K562 (cell line): ENCODE data around the gene AGPAT1. TPM values are rescaled to one million over a fixed set of nuclear protein-coding genes. Genes with fewer than 3 reads are reported as not detected.
A peak's percentile ranks its signal among the peaks of the same experiment; 100 is the strongest.

Experiments used
- E2F6 ChIP-seq, 2 experiments: IDR thresholded peaks; 2 replicates each; pipeline ENCODE4 v1.6.1; 2011; ENCODE audit warnings: borderline replicate concordance in 1 of 2, control low read depth in 1 of 2, low read depth in 1 of 2, low read length in 1 of 2, mild to moderate bottlenecking in 1 of 2, mixed read lengths in 1 of 2, moderate library complexity in 1 of 2; ENCODE audit not compliant: insufficient read depth in 1 of 2, insufficient read length in 1 of 2, poor library complexity in 1 of 2, severe bottlenecking in 1 of 2; ENCODE audit errors: extremely low read depth in 1 of 2
- EHMT2 ChIP-seq: fragments of 450-650 bp; IDR thresholded peaks from 2 replicates; pipeline ENCODE4 v1.6.1; 2018; ENCODE audit warnings: antibody characterized with exemption
- ELF1 ChIP-seq: fragments of 200-800 bp; sonication (Bioruptor generic); IDR thresholded peaks from 2 replicates; pipeline ENCODE4 v1.6.1; 2016; ENCODE audit warnings: missing genetic modification characterization, missing compliant biosample characterization
- ELF2 ChIP-seq: fragments of 250-450 bp; sonication (Bioruptor Pico); IDR thresholded peaks from 2 replicates; pipeline ENCODE4 v1.5.0; 2021; ENCODE audit warnings: mild to moderate bottlenecking
- ERF ChIP-seq: fragments of 450-650 bp; formaldehyde crosslinking; IDR thresholded peaks from 2 replicates; pipeline ENCODE4 v1.4.0; 2020; ENCODE audit warnings: mild to moderate bottlenecking, mixed read lengths
- GTF2F1 ChIP-seq: IDR thresholded peaks from 2 replicates; pipeline ENCODE4 v1.6.1; 2011; ENCODE audit warnings: low read depth, low read length, improper control_type of control experiment
- MEF2D ChIP-seq: conservative IDR thresholded peaks from 2 replicates; pipeline ENCODE4 v1.6.1; 2016; ENCODE audit warnings: low read depth, missing genetic modification characterization, missing compliant biosample characterization
- NFRKB ChIP-seq: fragments of 450-650 bp; IDR thresholded peaks from 2 replicates; pipeline ENCODE4 v1.6.1; 2016; ENCODE audit warnings: low read depth
- POLR3G ChIP-seq: IDR thresholded peaks from 2 replicates; pipeline ENCODE4 v1.6.1; 2011; ENCODE audit not compliant: insufficient read length, insufficient replicate concordance; ENCODE audit errors: extremely low read depth
- POU5F1 ChIP-seq: fragments of 150-350 bp; IDR thresholded peaks from 2 replicates; pipeline ENCODE4 v1.6.1; 2014; ENCODE audit warnings: borderline replicate concordance, low read length, low read depth, mild to moderate bottlenecking; ENCODE audit not compliant: partially characterized antibody
- RBM15 ChIP-seq: fragments of 200-400 bp; formaldehyde crosslinking; IDR thresholded peaks from 2 replicates; pipeline ENCODE4 v1.6.1; 2018; ENCODE audit warnings: mild to moderate bottlenecking, low read length, moderate library complexity; ENCODE audit not compliant: insufficient read depth
- SIX5 ChIP-seq, 2 experiments: IDR thresholded peaks; 2 replicates each; pipeline ENCODE4 v1.6.1; 2011; ENCODE audit warnings: low read length in 2 of 2, borderline replicate concordance in 1 of 2, low read depth in 1 of 2, mild to moderate bottlenecking in 1 of 2, moderate library complexity in 1 of 2; ENCODE audit not compliant: insufficient read depth in 1 of 2
- TAF15 ChIP-seq: fragments of 200-400 bp; formaldehyde crosslinking; IDR thresholded peaks from 2 replicates; pipeline ENCODE4 v1.6.1; 2017; ENCODE audit warnings: mild to moderate bottlenecking, low read depth, low read length, moderate library complexity
- TCF3 ChIP-seq: sonication (generic); formaldehyde crosslinking; IDR thresholded peaks from 2 replicates; pipeline ENCODE4 v1.4.0; 2020; ENCODE audit warnings: mild to moderate bottlenecking, missing genetic modification reagents
- TRIM24 ChIP-seq, 2 experiments: fragments of 450-650 bp; IDR thresholded peaks; 2 replicates each; pipeline ENCODE4 v1.6.1; 2016
- U2AF1 ChIP-seq: fragments of 200-400 bp; formaldehyde crosslinking; optimal IDR thresholded peaks from 2 replicates; pipeline ENCODE3; 2017; ENCODE audit warnings: mild to moderate bottlenecking, low read depth, low read length, moderate library complexity
- UBTF ChIP-seq, 2 experiments: IDR thresholded peaks; 2 replicates each; pipeline ENCODE4 v1.6.1; 2012; ENCODE audit warnings: improper control_type of control experiment in 2 of 2, low read depth in 2 of 2, low read length in 2 of 2, borderline replicate concordance in 1 of 2
- XRCC5 ChIP-seq: fragments of 200-400 bp; formaldehyde crosslinking; IDR thresholded peaks from 2 replicates; pipeline ENCODE4 v1.6.1; 2017; ENCODE audit warnings: low read depth, mild to moderate bottlenecking, low read length
- ZNF12 ChIP-seq: sonication (generic); formaldehyde crosslinking; IDR thresholded peaks from 2 replicates; pipeline ENCODE4 v1.4.0; 2020; ENCODE audit warnings: mild to moderate bottlenecking, missing genetic modification reagents
- ZNF134 ChIP-seq: fragments of 250-450 bp; sonication (Bioruptor Pico); conservative IDR thresholded peaks from 2 replicates; pipeline ENCODE4 v1.4.0; 2020
- ZNF398 ChIP-seq: fragments of 250-450 bp; sonication (Bioruptor Pico); IDR thresholded peaks from 2 replicates; pipeline ENCODE4 v1.8.0; 2021; ENCODE audit warnings: moderate library complexity, mild to moderate bottlenecking, inconsistent platforms
- polyA plus RNA-seq, 8 experiments: library from polyadenylated mRNA; depleted of rRNA in 4 of 8; stranded (reverse) in 5 of 8; unstranded in 3 of 8; fragments of >200 nt; fragmentation: Nextera tagmentation in 2 of 8; fragmentation: Illumina TruSeq in 1 of 8; extraction: Ambion mirVana in 2 of 8; extraction: Trizol in 1 of 8; gene quantifications; 2 replicates each; pipeline versions ENCODE4 v1.2.1 to v1.2.3, GENCODE V29; 2011 to 2014; ENCODE audit warnings: inconsistent platforms in 1 of 8, missing spikeins in 1 of 8
- total RNA-seq, 7 experiments: library from RNA; depleted of rRNA in 6 of 7; stranded (reverse); fragments of >200 nt in 6 of 7; fragmentation: Illumina TruSeq in 2 of 7; extraction: Trizol in 2 of 7; gene quantifications; 2 replicates each; pipeline versions ENCODE4 v1.2.1 to v1.2.3, GENCODE V29; 2011 to 2021; ENCODE audit warnings: low replicate concordance in 1 of 7

AGPAT1 gene
- total and polyA plus RNA-seq, 9 of the 15 experiments (the other 6 are each of a cell fraction or from before 2014, with no cell fraction given), result 37.9 to 176 (median 69.4) TPM

- no peak for TF ChIP-seq TAF15
- TF ChIP-seq ZNF398 (CRISPR knock-in tag), result no peak
- TF ChIP-seq UBTF (IDR thresholded peaks at IDR 0.05; ENCODE audit: borderline replicate concordance in 1 of 2, low read depth in 2 of 2, low read length in 2 of 2), result no peak
- no peak for TF ChIP-seq ERF
- TF ChIP-seq TCF3 (CRISPR knock-in tag), result no peak
- TF ChIP-seq ZNF12 (CRISPR knock-in tag), result no peak
- peak; percentile 39; the same call in 1 of the 2 replicates for TF ChIP-seq ZNF134 (CRISPR knock-in tag)
- no peak for TF ChIP-seq POLR3G
- TF ChIP-seq SIX5 (IDR thresholded peaks at IDR 0.05; ENCODE audit: borderline replicate concordance in 1 of 2, insufficient read depth in 1 of 2, low read depth in 1 of 2, low read length in 2 of 2), result no peak
- TF ChIP-seq EHMT2, result peak; percentile 84; the same call in 1 of the 2 replicates
- TF ChIP-seq GTF2F1, result no peak
- TF ChIP-seq U2AF1, result no peak
- TF ChIP-seq E2F6 (IDR thresholded peaks at IDR 0.05; ENCODE audit: borderline replicate concordance in 1 of 2, extremely low read depth in 1 of 2, insufficient read depth in 1 of 2, insufficient read length in 1 of 2, low read depth in 1 of 2, low read length in 1 of 2, poor library complexity in 1 of 2, severe bottlenecking in 1 of 2), result peak; percentile 77 to 83
- TF ChIP-seq RBM15, result no peak
- TF ChIP-seq ELF2 (CRISPR knock-in tag), result no peak
- TF ChIP-seq ELF1 (tag), result no peak
- TF ChIP-seq NFRKB, result no peak
- no peak for TF ChIP-seq MEF2D (tag)
- TF ChIP-seq XRCC5, result 0 out of 2 replicates have a peak, but pooled peaks have one; percentile 51
- TF ChIP-seq TRIM24 (IDR thresholded peaks at IDR 0.05), result no peak
- TF ChIP-seq POU5F1, result no peak
Measured at GRCh38 chr6:32177788-32178546, 2.1 kb upstream of the AGPAT1 start, which contains the start of gene RNF5 (continued).
